HepG2 (cell line): Measurements from ENCODE around the gene RPS6KC1. TPM values are rescaled to one million over a fixed set of nuclear protein-coding genes. Genes with fewer than 3 reads are reported as not detected.

ENCODE experiments used
- ATAC-seq: fragments of 200-7000 bp; cut with Tn5 transposase; 3 replicates; pipeline ENCODE4 v1.9.1; 2020; ENCODE audit warnings: mild to moderate bottlenecking, moderate library complexity
- BruUV-seq: library from RNA; stranded (reverse); fragments of 400-500 nt; replicated peaks from 2 replicates; lab custom pipeline; 2021; lab: Mats Ljungman, UMichigan
- CTCF ChIA-PET: fragments of 300-600 bp; formaldehyde crosslinking; extraction: SDS; loops from one replicate; lab custom pipeline; 2021; ENCODE audit warnings: low total read pairs, inconsistent platforms, low intra/inter-chr PET ratio; lab: Yijun Ruan, JAX
- POLR2A ChIA-PET: fragments of 350-600 bp; sonication (Branson Sonifier 250); formaldehyde crosslinking; loops from one replicate; lab custom pipeline; 2020; ENCODE audit warnings: antibody characterized with exemption, inconsistent platforms; lab: Yijun Ruan, JAX
- DNase-seq: peaks from one replicate; pipeline ENCODE4 v3.0.0-alpha.2; 2015; ENCODE audit warnings: low spot score
- FAIRE-seq: peaks from 3 replicates; lab custom pipeline; 2011; peaks lifted over from hg19 to GRCh38; lab: Jason Lieb, UNC
- H2AFZ ChIP-seq: one replicate; pipeline ENCODE4 v1.6.1; 2011; ENCODE audit warnings: low read length, inconsistent platforms
- H3K27ac ChIP-seq: fragments of 300-600 bp; 3 replicates; pipeline ENCODE4 v1.8.0; 2011; ENCODE audit warnings: mixed run types, mild to moderate bottlenecking, mixed read lengths, low read length, inconsistent platforms; ENCODE audit not compliant: insufficient read depth; ENCODE audit errors: extremely low read length
- H3K27me3 ChIP-seq, 2 experiments: fragments of 200-600 bp in 1 of 2; 2 replicates in 1 of 2; 3 replicates in 1 of 2; pipeline versions ENCODE4 v1.6.0 to v1.8.0; 2011; ENCODE audit warnings: low read length in 2 of 2, mild to moderate bottlenecking in 2 of 2, moderate library complexity in 2 of 2, inconsistent platforms in 1 of 2; ENCODE audit not compliant: insufficient read depth in 2 of 2, control insufficient read depth in 1 of 2
- H3K36me3 ChIP-seq, 2 experiments: fragments of 200-600 bp in 1 of 2; replicated peaks in 1 of 2; 2 replicates in 1 of 2; 3 replicates in 1 of 2; pipeline versions ENCODE4 v1.5.1 to v1.8.0; 2011; ENCODE audit warnings: low read length in 2 of 2, inconsistent platforms in 1 of 2; ENCODE audit not compliant: insufficient read depth in 2 of 2, control insufficient read depth in 1 of 2
- H3K4me1 ChIP-seq: 2 replicates; pipeline ENCODE4 v1.5.1; 2012; ENCODE audit warnings: low read length, inconsistent platforms; ENCODE audit not compliant: insufficient read depth
- H3K4me2 ChIP-seq: 2 replicates; pipeline ENCODE4 v1.6.0; 2011; ENCODE audit warnings: low read depth, low read length, inconsistent platforms
- H3K4me3 ChIP-seq, 3 experiments: fragments of 200-600 bp in 1 of 3; sonication (generic), shearing (Covaris generic) in 1 of 3; replicated peaks in 1 of 3; 2 replicates each; pipeline ENCODE4 v1.5.1; 2011 to 2016; ENCODE audit warnings: low read length in 3 of 3, inconsistent platforms in 2 of 3, low read depth in 2 of 3, mild to moderate bottlenecking in 2 of 3, control low read depth in 1 of 3, mixed read lengths in 1 of 3; ENCODE audit not compliant: insufficient read depth in 1 of 3
- H3K79me2 ChIP-seq: one replicate; pipeline ENCODE4 v1.6.1; 2011; ENCODE audit warnings: low read length, inconsistent platforms; ENCODE audit not compliant: insufficient read depth
- H3K9ac ChIP-seq: 2 replicates; pipeline ENCODE4 v1.6.0; 2011; ENCODE audit warnings: mild to moderate bottlenecking, low read depth, low read length, inconsistent platforms; ENCODE audit not compliant: insufficient read depth
- H3K9me3 ChIP-seq: 2 replicates; pipeline ENCODE4 v1.5.1; 2012; ENCODE audit warnings: mild to moderate bottlenecking, low read length
- H4K20me1 ChIP-seq: 2 replicates; pipeline ENCODE4 v1.6.0; 2011; ENCODE audit warnings: inconsistent platforms, mild to moderate bottlenecking, low read length, moderate library complexity; ENCODE audit not compliant: insufficient read depth
- ATRX ChIP-seq: sonication (generic); formaldehyde crosslinking; IDR thresholded peaks from 2 replicates; pipeline ENCODE4 v1.4.0; 2020; ENCODE audit warnings: missing genetic modification reagents, borderline replicate concordance
- EEA1 ChIP-seq: sonication (generic); formaldehyde crosslinking; IDR thresholded peaks from 2 replicates; pipeline ENCODE4 v1.5.1; 2020; ENCODE audit warnings: mild to moderate bottlenecking, missing genetic modification reagents, borderline replicate concordance
- KAT2B ChIP-seq: fragments of 150-350 bp; IDR thresholded peaks from 2 replicates; pipeline ENCODE4 v1.6.1; 2014; ENCODE audit warnings: low read depth, low read length, borderline replicate concordance
- MED13 ChIP-seq: sonication (generic); formaldehyde crosslinking; IDR thresholded peaks from 2 replicates; pipeline ENCODE4 v1.5.0; 2020; ENCODE audit warnings: missing genetic modification reagents
- MLLT10 ChIP-seq: sonication (generic); formaldehyde crosslinking; IDR thresholded peaks from 2 replicates; pipeline ENCODE4 v1.4.0; 2020; ENCODE audit warnings: missing genetic modification reagents
- NR2C2 ChIP-seq: sonication (generic); formaldehyde crosslinking; IDR thresholded peaks from 2 replicates; pipeline ENCODE4 v1.4.0; 2020; ENCODE audit warnings: missing genetic modification reagents, mild to moderate bottlenecking, moderate library complexity, borderline replicate concordance
- SNAPC2 ChIP-seq: sonication (generic); formaldehyde crosslinking; IDR thresholded peaks from 2 replicates; pipeline ENCODE4 v1.8.1; 2022; ENCODE audit warnings: mild to moderate bottlenecking, missing genetic modification reagents
- ZBTB44 ChIP-seq: sonication (generic); formaldehyde crosslinking; IDR thresholded peaks from 2 replicates; pipeline ENCODE4 v1.4.0; 2020; ENCODE audit warnings: missing genetic modification reagents
- ZNF383 ChIP-seq: sonication (generic); formaldehyde crosslinking; IDR thresholded peaks from 2 replicates; pipeline ENCODE4 v1.4.0; 2020; ENCODE audit warnings: missing genetic modification reagents, mild to moderate bottlenecking, borderline replicate concordance
- ZNF749 ChIP-seq: sonication (generic); formaldehyde crosslinking; IDR thresholded peaks from 2 replicates; pipeline ENCODE4 v1.8.0; 2022; ENCODE audit warnings: mild to moderate bottlenecking, missing genetic modification reagents, moderate library complexity, borderline replicate concordance
- WGBS: methylation state at CpG from one replicate; pipeline ENCODE4 v1.1.6; 2017; ENCODE audit warnings: low lambda C conversion rate; 5-methylcytosine and 5-hydroxymethylcytosine counted together
- in situ Hi-C: cut with HindIII; loops from 2 replicates; pipeline ENCODE4 v1.10.0; 2017; ENCODE audit warnings: low pct_unique_long_range_greater_than_20kb; ENCODE audit not compliant: extremely low pct_ligation_motif_present
- intact Hi-C: fragments of 100-400 bp; cut with micrococcal nuclease; formaldehyde crosslinking; loops from one replicate; pipeline ENCODE4 v1.10.0; 2022; ENCODE audit not compliant: unreplicated experiment
- polyA plus RNA-seq, 8 experiments: library from polyadenylated mRNA; depleted of rRNA in 3 of 8; stranded (reverse) in 7 of 8; unstranded in 1 of 8; fragments of >200 nt; fragmentation: Illumina TruSeq in 4 of 8; extraction: Trizol in 4 of 8; gene quantifications; 2 replicates each; pipeline versions ENCODE4 v1.2.1 to v1.2.3, GENCODE V29; 2011 to 2016; ENCODE audit warnings: low read depth in 4 of 8, missing spikeins in 1 of 8, mixed read lengths in 1 of 8; ENCODE audit not compliant: insufficient read depth in 1 of 8
- total RNA-seq, 5 experiments: library from RNA; depleted of rRNA; stranded (reverse); fragments of >200 nt; fragmentation: Illumina TruSeq; extraction: Trizol; gene quantifications; 2 replicates each; pipeline ENCODE4 v1.2.3, GENCODE V29; 2016; ENCODE audit warnings: low read depth in 1 of 5
- TF ChIP-seq, protein P1 (sequence below): sonication (generic); formaldehyde crosslinking; IDR thresholded peaks from 2 replicates; pipeline ENCODE4 v1.4.0; 2020; ENCODE audit warnings: low read depth, mild to moderate bottlenecking, missing genetic modification reagents
- TF ChIP-seq, protein P2 (sequence below): sonication (generic); formaldehyde crosslinking; IDR thresholded peaks from 2 replicates; pipeline ENCODE4 v1.5.0; 2020; ENCODE audit warnings: missing genetic modification reagents

Gene RPS6KC1
- total and polyA plus RNA-seq, 2 of the 13 experiments (the other 11 are each of a cell fraction or from before 2014, with no cell fraction given), result 11.0 to 25.2 TPM

GRCh38 chr1:213032651-213033050, 18.4 kb upstream of the RPS6KC1 start (continued):
- no peak for TF ChIP-seq ATRX
- TF ChIP-seq EEA1, result no peak
- TF ChIP-seq, protein P1, sequence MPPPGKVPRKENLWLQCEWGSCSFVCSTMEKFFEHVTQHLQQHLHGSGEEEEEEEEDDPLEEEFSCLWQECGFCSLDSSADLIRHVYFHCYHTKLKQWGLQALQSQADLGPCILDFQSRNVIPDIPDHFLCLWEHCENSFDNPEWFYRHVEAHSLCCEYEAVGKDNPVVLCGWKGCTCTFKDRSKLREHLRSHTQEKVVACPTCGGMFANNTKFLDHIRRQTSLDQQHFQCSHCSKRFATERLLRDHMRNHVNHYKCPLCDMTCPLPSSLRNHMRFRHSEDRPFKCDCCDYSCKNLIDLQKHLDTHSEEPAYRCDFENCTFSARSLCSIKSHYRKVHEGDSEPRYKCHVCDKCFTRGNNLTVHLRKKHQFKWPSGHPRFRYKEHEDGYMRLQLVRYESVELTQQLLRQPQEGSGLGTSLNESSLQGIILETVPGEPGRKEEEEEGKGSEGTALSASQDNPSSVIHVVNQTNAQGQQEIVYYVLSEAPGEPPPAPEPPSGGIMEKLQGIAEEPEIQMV, result no peak

DNA sequence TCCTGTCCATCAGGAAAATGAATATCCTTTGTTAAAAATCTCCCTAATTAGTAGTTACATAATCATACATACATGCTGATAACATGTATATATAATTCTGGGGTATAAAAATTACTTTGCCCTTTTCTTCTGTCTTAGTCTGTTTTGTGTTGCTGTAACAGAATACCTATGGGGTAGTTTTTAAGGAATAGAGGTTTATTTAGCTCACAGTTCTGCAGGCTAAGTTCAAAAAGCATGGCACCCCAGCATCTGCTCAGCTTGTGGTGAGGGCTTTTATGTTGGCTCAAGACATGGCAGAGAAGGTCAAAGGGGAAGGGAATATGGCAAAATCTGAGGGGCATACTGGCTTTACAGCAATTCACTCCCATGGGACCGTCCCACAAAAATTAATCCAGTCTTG, 16.3 kb upstream of the RPS6KC1 start:
- no TSS peak for BruUV-seq

More for the DNA sequence above, 16.3 kb upstream of the RPS6KC1 start:
- CTCF ChIA-PET, result no interaction called here
- in situ Hi-C loops, result no loop called here
- Histone ChIP-seq H3K4me1 (peaks cover 21% of the 10 kb centered on the region), H3K4me3 (no peak overlapping the region), H4K20me1 (no peaks in the 10 kb centered on the region), H2AFZ (no peak overlapping the region), H3K9ac (no peak overlapping the region), H3K36me3 (no peaks in the 10 kb centered on the region), H3K27me3 (peaks cover 0 to 6% of the 10 kb centered on the region in 2 experiments; a peak in 3 of 5 replicates), H3K9me3 (no peaks in the 10 kb centered on the region), H3K4me2 (no peak overlapping the region), H3K79me2 (no peaks in the 10 kb centered on the region), H3K27ac (no peak overlapping the region)
- WGBS, result no CpG with 5 or more reads among the region's 1 CpG
- FAIRE-seq (no peak), ATAC-seq (no peak), DNase-seq (no peak)
- intact Hi-C loops, result no loop called here
- TF ChIP-seq, protein P2, sequence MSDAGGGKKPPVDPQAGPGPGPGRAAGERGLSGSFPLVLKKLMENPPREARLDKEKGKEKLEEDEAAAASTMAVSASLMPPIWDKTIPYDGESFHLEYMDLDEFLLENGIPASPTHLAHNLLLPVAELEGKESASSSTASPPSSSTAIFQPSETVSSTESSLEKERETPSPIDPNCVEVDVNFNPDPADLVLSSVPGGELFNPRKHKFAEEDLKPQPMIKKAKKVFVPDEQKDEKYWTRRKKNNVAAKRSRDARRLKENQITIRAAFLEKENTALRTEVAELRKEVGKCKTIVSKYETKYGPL (CRISPR knock-in tag), result no peak
- TF ChIP-seq NR2C2 (CRISPR knock-in tag) (no peak), ZBTB44 (no peak), ZNF383 (no peak), MED13 (CRISPR knock-in tag) (no peak), MLLT10 (CRISPR knock-in tag) (no peak), ZNF749 (CRISPR knock-in tag) (no peak), SNAPC2 (no peak), KAT2B (no peak)
- POLR2A ChIA-PET, result no interaction called here
